HG03095 (cell line): ENCODE data around the gene TEAD3.

Experiments used
- ATAC-seq: cut with Tn5 transposase; IDR thresholded peaks from one replicate; pipeline ENCODE4 v1.9.1; 2021; ENCODE audit warnings: moderate library complexity; ENCODE audit not compliant: unreplicated experiment

TEAD3 gene

DNA sequence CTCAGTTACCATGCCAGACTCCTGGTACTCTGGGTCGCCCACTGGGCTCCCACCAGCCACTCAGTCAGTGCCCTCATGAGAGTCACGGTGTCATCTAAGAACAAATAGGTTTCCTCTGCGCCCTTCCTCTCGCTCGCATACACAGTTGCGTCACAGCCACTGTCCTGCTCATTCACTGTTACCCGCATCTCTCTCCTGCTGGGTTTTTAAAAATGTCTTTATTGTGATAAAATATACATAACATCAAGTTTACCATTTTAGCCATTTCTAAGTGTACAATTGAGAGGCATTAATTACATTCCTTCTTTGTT, 4.0 kb downstream of the TEAD3 start:
- no peak for ATAC-seq

DNA sequence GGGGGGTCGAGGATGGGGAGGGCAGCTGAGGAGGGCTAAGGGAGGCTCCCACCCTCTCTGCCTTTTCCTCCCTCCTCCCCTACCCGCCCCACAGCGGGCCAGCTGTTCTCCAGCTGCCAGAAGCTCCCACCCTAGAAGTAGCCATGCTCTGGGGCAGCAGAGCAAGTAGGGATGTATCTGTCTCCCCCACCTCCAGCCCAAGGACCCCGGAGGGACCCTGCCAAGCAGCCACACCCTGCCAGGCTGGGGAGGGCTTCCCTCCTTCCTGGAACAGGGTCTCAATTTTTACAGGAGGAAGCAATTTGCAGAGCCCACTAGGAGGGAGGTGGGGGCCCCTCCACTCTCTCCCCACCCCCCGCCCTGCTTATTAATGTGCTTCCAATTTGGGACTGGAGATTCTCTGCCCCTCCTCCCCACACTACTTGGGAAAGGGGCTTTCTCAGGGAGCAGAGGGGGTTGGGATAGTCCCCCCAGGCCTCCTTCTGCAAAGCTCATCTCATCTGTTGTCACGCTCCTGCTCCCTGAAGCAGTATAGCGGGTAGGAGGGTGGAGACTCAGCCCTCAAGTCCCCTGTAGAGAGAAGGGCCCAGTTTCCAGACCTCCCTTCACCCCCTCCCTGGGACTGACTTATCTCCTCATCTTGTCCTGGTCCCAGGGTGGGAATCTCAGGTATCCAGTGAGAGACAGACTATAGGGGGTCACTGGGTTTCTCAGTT, 4.5 kb downstream of the TEAD3 start:
- ATAC-seq, result no peak

DNA sequence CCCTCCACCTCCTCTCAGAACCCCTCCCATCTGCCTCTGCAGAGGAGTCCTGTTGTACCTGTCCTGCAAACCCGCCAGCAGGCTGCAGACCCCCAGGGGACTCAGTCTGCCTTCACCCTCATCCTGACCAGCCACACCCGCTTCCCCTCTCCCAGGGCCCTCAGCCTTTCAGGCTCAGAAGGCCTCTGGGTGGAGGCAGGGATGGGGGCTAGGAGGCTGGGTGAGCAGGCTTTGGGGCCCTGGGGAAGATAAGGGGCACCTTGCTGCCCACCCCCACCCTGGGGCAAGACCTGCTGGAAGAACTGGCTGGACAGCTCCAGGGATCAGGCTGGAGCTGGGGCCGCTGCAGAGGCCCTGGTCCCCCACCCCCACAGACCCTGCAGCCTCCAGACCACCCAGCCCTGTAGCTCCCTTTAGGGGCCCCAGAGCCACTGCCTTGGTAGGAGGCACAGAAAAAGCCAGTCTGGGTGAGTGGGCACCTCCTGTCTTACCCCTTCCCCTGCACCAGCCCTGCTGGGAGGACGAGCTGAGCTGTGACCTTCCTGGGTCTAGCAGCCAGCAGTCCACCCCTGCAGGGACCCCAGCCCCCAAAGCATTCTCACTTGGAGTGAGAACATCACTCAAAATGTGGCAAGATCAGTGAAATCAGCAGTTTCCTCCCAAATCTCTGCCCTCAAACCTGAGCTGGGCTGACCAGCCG, 5.2 kb downstream of the TEAD3 start:
- ATAC-seq, result no peak

DNA sequence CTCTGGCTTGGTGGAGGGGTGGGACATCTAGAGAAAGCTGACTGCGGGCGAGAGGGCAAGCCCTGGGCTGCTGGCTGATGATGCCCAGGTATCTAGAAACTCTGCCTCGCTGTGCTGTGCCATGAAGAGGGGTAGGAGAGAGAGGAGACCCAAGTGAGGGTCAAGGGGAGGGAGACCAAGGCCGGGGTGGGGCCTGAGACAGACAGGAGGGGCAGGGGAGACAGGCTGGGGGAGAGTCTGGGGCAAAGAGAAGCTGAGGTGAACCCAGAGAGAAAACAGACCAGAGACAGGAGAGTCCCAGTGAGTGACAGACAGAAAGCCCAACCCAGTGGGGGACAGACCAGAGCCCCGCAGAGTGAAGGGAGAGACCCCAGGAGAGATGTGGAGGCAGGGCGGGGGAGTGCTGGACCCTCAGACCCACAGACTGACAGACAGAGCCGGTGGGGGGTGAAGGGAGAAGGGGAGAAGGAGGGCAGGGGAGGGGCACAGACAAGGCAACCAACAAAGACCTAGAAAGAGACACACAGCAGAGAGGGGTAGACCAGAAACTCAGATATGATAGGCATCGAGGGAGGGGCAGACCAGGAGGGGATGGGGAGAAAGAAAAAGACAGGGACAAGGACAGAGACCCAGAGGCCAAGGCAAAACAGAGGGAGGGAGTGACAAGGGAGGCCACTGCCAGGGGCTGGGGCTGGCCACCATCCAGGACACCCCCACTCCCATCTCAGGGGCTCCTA, 5.9 kb downstream of the TEAD3 start:
- ATAC-seq, result no peak

DNA sequence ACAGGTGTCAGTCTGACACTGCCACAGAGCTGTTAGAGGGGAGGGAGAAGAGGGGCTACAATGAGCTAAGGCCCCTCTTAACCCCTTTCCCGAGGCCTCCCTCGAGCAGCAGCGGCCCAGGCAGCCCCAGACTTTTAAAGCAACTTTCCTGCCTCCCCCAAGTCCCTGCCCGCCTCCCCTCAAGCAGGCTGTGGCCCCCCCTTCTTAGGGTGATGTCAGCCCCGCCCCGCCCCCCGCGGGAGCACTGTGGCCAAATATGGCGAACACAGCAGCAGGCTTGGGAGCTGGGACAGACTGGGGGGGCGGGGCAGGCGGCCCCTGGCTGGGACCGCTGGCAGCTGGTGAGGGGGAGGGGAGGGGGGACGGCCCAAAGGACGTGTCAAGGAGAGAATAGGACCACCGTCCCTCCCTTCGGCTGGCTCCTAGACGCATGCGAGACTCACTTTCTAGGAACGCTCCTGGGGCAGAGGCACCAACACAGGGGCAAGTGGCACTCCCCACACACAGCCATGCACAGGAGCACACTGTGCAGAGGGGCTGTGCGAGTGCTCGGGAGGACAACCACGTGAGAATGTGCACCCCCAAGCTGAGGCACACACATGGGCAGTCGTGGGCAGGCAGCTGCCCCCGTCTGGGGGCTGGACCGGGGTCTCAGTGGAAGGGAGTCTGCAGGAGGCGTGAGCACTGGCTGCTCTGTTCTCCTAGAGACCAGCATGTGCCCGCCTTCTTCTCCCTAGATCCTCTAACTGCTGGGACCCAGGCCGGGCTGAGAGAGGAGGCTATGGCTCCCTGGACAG, 6.7 kb downstream of the TEAD3 start:
- no peak for ATAC-seq

DNA sequence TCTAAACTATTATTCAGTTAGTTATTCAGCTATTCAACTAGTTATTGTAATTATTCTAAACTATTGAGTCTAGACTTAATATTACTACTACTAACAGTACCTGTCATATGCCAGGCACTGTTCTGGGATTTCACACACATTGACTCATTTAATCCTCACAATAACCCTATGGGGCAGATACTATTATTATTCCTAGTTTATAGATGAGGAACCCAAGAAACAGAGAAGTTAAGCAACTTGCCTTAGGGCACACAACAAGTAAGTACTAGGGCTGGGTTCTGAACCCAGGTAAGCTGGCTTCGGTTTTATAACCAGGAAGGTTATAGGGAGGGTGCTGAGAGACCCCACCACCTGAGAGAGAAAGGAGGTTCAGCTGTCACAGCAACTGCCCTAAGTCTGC, 7.8 kb downstream of the TEAD3 start:
- no peak for ATAC-seq

DNA sequence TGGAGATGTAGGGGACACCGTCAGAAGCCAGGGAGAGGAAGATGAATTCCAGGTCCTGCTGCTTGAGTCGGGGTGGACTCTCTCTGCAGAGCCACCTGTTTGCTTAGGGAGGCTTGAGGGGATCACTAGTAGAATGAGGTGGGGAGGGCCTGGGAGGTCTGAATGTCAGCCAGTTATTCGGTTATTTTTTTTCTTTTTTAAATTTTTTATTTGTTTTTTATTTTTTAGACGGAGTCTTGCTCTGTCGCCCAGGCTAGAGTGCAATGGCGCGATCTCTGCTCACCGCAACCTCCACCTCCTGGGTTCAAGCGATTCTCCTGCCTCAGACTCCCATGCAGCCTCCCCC, 8.4 kb downstream of the TEAD3 start:
- ATAC-seq, result no peak

DNA sequence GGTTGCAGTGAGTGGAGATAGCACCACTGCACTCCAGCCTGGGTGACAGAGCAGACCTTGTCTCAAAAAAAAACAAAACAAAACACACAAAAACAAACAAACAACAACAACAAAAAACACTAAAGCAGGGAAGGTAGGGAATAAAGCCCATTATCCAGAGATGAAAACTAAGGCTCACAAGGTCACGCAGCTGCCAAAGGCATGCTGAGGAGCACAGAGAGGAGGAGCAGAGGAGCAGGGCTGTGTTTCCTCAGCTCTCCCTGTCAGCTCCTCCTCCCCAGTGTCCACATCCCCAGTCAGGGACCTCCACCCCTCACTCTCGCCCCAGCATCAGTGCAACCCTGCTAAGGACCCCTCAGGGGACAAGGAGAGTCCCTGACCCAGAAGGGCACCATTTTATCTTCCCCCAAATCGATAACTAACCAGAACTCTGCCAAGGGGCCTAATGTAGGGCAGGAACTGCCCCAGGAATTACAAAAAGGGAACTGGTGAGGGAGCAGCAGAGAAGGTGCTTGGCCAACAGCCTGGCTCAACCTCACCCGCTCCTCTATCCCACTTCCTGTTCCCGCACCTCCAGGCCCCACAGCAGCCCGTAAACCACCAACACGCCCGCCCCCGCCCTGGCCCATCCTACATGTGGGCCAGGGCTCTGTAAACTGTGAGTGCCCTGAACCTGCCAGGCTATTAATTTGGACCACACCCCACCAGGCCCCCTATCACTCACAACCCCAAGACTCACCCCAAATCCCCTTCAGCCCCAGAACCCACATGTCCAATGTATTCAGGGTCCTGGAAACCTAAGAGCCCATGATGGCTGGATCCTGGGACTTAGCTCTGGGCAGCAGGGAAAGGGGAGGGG, 9.0 kb downstream of the TEAD3 start:
- no peak for ATAC-seq

DNA sequence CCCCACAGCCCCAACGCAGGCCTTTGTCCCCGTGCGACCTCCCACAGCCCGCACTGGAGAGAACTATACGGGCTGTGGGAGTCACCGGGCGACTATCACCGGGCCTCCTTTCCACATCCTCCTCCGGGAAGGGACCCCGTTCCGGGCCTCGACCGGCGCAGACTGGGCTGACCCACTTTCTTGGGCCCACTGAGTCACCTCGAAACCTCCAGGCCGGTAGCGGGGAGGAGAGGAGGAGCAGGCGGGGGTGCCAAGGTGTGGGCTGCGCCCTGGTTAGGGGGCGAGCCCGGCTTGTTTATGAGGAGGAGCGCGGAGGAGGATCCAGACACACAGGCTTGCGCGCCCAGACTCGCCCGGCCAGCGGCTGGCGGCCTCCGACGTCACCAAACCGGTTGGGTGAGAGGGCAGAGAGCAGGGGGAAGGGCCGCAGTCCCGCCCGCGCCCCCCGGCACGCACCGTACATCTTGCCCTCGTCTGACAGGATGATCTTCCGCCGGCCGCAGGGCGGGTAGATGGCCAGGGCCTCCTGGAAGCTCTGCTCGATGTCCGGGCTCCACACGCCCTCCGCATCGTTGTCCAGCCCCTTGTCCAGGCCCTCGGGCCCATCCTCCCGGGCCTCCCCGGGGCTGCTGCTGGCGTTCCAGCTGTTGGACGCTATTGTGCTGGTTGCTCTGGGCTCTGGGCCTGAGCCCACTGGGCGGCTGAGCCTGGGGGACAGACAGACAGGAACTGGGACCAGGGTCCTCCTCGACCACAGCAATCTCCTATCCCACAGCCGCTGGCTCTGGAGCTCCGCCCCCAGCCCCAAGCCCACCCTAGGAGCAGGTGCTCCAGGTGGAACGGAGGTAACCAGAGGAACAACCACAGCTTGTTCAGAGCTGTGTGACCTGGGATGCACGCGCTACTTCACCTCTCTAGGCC, 10.6 kb downstream of the TEAD3 start:
- no peak for ATAC-seq

DNA sequence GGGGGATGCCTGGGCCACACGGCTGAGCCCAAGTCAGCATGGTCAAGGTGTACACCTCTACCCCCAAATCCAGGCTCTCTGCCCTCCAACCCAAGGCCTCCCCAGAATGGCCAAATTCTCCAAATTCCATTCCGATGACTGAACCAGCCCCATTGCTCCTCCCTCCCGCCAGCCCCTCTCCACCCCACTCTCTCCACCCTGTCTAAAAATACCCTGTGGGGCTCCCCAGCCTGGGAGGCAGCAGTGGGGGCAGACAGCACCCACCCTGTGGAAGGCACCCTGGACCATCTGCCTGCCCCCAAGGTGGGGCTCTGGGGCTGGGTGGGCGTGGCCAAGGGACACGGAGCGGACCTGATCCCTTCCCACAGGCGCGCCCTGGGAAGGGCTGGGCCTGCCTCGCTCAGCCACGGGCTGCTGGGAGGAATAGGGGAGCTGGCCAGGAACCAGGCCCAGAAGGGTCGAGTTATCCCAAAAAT, 11.4 kb downstream of the TEAD3 start:
- no peak for ATAC-seq

DNA sequence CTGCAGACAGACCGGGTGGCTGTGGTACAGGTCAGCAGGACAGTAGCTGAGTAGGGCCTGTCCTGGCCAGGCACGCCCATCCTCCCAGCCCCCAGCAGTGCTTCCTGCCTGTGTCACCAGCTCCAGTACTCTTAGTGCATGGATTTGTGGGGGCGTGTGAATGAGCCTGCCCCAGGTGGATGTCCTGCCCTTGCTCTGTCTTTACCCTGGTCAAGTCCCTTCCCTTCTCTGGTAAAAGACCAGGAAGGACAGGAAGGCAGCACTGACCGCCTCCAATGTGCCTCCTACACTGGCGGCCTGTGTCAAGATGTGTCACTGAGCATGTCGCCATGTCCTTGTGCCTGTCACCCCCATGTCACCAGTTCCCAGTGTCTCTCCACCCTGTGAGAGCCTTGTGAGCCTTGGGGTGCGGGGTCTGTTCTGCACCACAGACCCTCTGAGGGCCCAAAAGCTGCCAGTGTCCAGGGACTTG, 11.9 kb downstream of the TEAD3 start:
- ATAC-seq, result no peak

DNA sequence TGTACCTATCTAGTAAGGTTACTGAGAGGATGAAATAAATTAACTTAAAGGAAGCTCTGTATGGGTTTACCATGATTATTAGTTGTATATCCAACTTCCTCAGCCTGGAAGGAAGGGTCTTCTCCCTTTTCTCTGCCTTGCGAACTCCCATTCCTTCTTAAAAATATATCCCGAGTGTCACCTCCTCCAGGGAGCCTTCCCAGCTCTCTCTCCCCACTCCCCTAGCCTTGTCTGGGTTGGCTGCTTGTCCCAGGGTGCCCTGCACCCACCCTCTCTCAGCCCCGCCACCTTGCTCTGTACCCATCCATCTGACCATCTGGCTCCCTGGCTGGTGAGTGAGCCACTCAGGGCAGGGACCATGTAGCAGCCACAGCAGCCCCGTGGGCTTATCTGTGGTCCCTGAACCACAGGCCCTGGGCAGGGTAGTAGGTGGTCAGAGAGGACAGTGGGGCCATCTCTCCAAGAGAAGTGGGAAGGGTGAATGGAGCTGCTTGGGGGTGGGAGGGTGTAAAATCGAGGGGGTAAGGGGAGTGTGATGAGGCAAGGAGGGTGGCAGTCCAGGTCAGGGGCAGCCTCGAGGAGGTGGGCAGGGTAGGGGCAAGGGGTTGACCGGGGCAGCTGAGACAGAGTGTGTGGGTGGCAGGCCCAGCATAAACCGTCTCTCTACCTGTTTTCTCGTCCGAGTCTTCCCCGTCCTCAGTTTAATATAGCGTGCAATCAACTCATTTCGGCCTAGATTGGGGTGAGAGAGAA, 12.8 kb downstream of the TEAD3 start:
- no peak for ATAC-seq

DNA sequence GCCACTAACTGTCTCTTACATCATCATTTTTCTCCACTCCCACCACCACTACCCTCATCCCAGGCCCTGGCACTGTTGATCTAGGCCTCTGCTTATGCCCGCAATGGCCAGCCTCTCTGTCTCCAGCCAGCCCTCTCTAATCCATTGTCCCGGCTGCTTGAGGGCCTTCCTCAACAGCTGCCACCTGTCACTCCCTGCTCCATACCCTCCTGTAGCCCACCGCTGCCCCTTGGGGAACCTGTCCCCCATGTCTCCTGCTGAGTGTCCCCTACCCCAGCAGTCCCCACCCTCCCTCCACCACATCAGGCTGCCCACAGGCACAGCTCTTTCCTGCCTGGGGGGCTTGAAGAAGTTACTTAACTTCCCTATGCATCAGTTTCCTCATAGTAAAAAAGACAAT, 13.4 kb downstream of the TEAD3 start:
- ATAC-seq, result no peak

DNA sequence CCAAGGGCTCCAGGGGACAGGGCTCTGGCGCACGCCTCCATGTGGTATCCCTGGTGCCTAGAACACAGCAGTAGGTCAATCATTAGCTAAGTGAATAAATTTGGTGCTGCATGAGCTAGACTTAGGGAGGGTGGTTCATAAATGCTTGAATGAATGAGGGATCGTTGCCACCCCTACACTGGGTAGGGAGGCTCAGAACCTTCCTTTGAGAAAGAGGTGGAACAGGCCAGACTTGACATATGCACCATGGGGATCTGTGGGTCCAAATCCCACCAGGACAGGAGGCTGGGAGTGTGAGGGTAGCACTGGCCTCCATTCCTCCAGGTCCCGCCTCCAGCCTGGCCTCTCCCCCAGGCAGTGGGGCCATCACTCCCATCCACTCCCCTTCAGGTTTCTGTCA, 13.8 kb downstream of the TEAD3 start:
- ATAC-seq, result no peak

DNA sequence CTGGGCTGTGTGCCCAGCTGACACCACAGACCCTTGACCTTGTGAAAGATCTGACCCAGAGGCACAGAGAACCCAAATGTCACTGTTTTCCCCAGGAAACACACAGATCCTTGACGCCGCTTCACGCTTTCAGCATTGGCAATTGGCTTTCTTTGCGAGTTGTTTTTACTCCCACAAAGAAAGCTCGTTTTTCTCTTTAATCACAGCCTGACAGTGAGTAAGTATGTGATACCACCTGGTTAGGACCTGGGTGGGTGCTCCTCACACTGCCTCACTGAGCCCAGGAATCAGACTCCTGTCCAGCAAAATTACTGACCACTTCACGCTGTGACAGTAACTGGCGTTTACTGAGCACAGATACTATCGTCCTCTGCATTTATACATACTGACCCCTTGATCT, 15.7 kb downstream of the TEAD3 start:
- no peak for ATAC-seq

DNA sequence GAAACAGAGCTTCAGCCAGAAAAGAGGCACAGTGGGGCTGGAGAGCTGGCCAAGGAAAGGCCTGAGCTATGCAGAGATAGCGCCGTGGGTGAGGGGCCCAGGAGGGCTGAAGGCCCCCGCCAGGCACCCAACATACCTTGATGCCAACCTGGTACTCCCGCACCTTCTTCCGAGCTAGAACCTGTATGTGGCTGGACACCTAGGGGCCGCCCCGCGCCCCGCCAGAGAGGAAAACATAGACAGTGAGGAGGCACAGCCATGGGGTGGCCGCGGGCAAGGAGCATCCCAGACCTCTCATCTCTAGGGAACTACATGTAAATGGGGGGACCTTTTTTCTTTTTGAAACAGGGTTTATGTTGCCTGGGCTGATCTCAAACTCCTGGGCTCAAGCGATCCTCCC, 16.7 kb downstream of the TEAD3 start:
- no peak for ATAC-seq

DNA sequence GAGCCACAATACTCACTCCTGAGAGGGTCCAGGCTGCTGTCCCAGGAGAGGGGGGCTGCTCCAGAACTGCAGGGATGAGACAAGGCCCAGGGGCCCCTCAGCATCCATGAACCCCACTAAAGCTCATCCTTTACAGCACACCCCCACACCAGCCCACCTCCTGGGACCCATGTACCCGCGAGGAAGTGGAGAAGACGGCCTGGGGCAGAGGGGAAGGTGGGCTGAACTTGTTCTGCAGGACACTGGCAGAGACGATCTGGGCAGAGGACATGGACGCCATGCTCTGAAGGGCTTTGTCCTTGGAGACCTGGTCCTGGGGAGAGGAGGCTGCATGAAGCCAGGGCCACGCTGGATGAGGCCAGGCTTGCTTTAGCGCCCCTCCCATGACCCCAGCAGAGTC, 18.6 kb downstream of the TEAD3 start:
- ATAC-seq, result no peak

DNA sequence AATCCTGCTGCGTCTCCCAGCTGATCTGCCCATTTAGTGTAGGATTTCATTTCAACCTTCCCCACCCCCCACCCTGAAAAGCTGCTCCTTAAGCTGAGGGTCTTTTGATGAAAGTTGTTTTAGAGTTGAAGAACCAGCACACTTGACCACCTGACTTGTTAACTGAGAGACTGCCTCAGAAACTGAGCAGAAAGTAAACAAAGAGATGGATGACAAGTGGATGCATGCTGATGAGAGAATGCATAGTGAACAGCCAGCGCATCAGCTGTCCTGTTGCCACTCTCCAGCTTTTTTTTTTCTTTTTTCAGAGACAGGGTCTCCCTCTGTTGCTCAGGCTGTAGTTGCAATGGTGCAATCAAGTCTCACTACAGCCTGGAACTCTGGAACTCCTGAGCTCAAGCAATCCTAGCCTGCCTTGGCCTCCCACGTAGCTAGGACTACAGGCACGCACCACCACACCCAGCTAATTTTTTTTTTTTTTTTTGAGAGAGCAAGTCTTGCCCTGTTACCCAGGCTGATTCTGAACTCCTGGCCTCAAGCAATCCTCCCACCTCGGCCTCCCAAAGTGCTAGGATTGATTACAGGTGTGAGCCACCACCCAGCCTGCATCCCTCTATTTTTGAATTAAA, 19.2 kb downstream of the TEAD3 start:
- ATAC-seq, result no peak
